CD1c-positive myeloid dendritic cell (primary cell): ENCODE results near the gene CD160.
"Not testable (repeated sequence)": the region's sequence is repeated elsewhere in the genome, so short reads cannot be mapped to it uniquely, and the experiment has no call there.

Experiments used
- DNase-seq: peaks from one replicate; pipeline ENCODE4 v3.0.0-alpha.2; 2016; ENCODE audit errors: extremely low spot score

CD160 gene

GRCh38 chr1:145710291-145711027 is 8.8 kb upstream of the CD160 start:
- no peak for DNase-seq

GRCh38 chr1:145711213-145711651 is 8.1 kb upstream of the CD160 start:
- DNase-seq: no peak

GRCh38 chr1:145714524-145715111 is 4.7 kb upstream of the CD160 start:
- DNase-seq: no peak

GRCh38 chr1:145716641-145717345 is 2.5 kb upstream of the CD160 start:
- DNase-seq: no peak

- DNase-seq: no peak
These were observed 1.5 kb upstream of the CD160 start for GRCh38 chr1:145717833-145718232.

- DNase-seq: not testable (repeated sequence)
These were observed 834 bp upstream of the CD160 start for GRCh38 chr1:145718465-145718864.

GRCh38 chr1:145720556-145720877 is 1.2 kb downstream of the CD160 start:
- DNase-seq: no peak

- peak; percentile 69 for DNase-seq
These were observed 1.8 kb downstream of the CD160 start for GRCh38 chr1:145720878-145721671.

- DNase-seq: not testable (repeated sequence)
These were observed 6.9 kb downstream of the CD160 start for GRCh38 chr1:145726193-145726592.

GRCh38 chr1:145729196-145729595 is 9.9 kb downstream of the CD160 start:
- no peak for DNase-seq

GRCh38 chr1:145729666-145730436 is 10.6 kb downstream of the CD160 start:
- DNase-seq: no peak

GRCh38 chr1:145730467-145730866 is 11.2 kb downstream of the CD160 start:
- DNase-seq: no peak

GRCh38 chr1:145730900-145731299 is 11.6 kb downstream of the CD160 start:
- no peak for DNase-seq

- DNase-seq: no peak
These were observed 16.9 kb downstream of the CD160 start for GRCh38 chr1:145736191-145736590.

- DNase-seq: no peak
These were observed 21.0 kb downstream of the CD160 start for GRCh38 chr1:145740269-145740668.

- no peak for DNase-seq
These were observed 28.3 kb downstream of the CD160 start for GRCh38 chr1:145747398-145748247.

GRCh38 chr1:145750426-145750825 is 31.1 kb downstream of the CD160 start:
- DNase-seq: no peak

GRCh38 chr1:145751491-145752037 is 32.3 kb downstream of the CD160 start:
- DNase-seq: no peak

GRCh38 chr1:145757420-145757819 is 38.1 kb downstream of the CD160 start:
- no peak for DNase-seq

- DNase-seq: no peak
These were observed 38.8 kb downstream of the CD160 start for GRCh38 chr1:145758116-145758515.
